Retinal pigment epithelial cell (primary cell): ENCODE measurements around the gene GRID1.

Experiments used
- DNase-seq: peaks from one replicate; pipeline ENCODE4 v3.0.0-alpha.2; 2010; ENCODE audit warnings: low read depth
- H3K4me3 ChIP-seq: 2 replicates; pipeline ENCODE4 v1.5.1; 2011; ENCODE audit warnings: mild to moderate bottlenecking, low read length, control low read depth, moderate library complexity
- CTCF ChIP-seq: conservative IDR thresholded peaks from 2 replicates; pipeline ENCODE4 v1.5.1; 2011; ENCODE audit warnings: low read depth, low read length, control low read depth, inconsistent platforms

The GRID1 gene

GRCh38 chr10:86058964-86059363, 307.6 kb downstream of the GRID1 start:
- H3K4me3 ChIP-seq, result no peak overlapping the region
- no peak for TF ChIP-seq CTCF
- DNase-seq, result no peak

- no peak overlapping the region for H3K4me3 ChIP-seq
- no peak for DNase-seq
- no peak for TF ChIP-seq CTCF
Measured at GRCh38 chr10:86057708-86058107, 308.9 kb downstream of the GRID1 start.

GRCh38 chr10:86056672-86057071, 309.9 kb downstream of the GRID1 start:
- no peak overlapping the region for H3K4me3 ChIP-seq
- DNase-seq, result no peak
- TF ChIP-seq CTCF, result no peak

GRCh38 chr10:86055928-86056327, 310.7 kb downstream of the GRID1 start:
- no peak for TF ChIP-seq CTCF
- DNase-seq, result no peak
- no peak overlapping the region for H3K4me3 ChIP-seq

GRCh38 chr10:86053675-86054074, 312.9 kb downstream of the GRID1 start:
- H3K4me3 ChIP-seq, result no peak overlapping the region
- DNase-seq, result no peak
- TF ChIP-seq CTCF, result no peak

GRCh38 chr10:86051586-86051985, 315.0 kb downstream of the GRID1 start:
- no peak for TF ChIP-seq CTCF
- DNase-seq, result no peak
- no peak overlapping the region for H3K4me3 ChIP-seq

- no peak overlapping the region for H3K4me3 ChIP-seq
- no peak for TF ChIP-seq CTCF
- DNase-seq, result no peak
Measured at GRCh38 chr10:86049442-86049841, 317.2 kb downstream of the GRID1 start.
